GM23338 (cell line): ENCODE results near the gene PDE1C. TPM values are rescaled to one million over a fixed set of nuclear protein-coding genes. Genes with fewer than 3 reads are reported as not detected.

ENCODE experiments used
- ATAC-seq: fragments of 200-7000 bp; cut with Tn5 transposase; 3 replicates; pipeline ENCODE4 v1.9.1; 2020
- DNase-seq: peaks from one replicate; pipeline ENCODE4 v3.0.0-alpha.2; 2015; ENCODE audit warnings: low spot score
- H2AFZ ChIP-seq: fragments of 200-600 bp; sonication (generic); 2 replicates; pipeline ENCODE4 v1.8.0; 2016; ENCODE audit warnings: antibody characterized with exemption, mild to moderate bottlenecking, moderate library complexity
- H3F3A ChIP-seq: fragments of 200-600 bp; sonication (generic); replicated peaks from 2 replicates; pipeline ENCODE4 v1.8.0; 2017; ENCODE audit warnings: antibody characterized with exemption, mixed run types, low read depth
- H3K27ac ChIP-seq: fragments of 200-600 bp; sonication (generic); 2 replicates; pipeline ENCODE4 v1.6.1; 2016; ENCODE audit warnings: low read depth
- H3K27me3 ChIP-seq: fragments of 200-600 bp; sonication (generic); 2 replicates; pipeline ENCODE4 v1.8.0; 2016; ENCODE audit warnings: mild to moderate bottlenecking, mixed run types, moderate library complexity; ENCODE audit not compliant: insufficient read depth
- H3K36me3 ChIP-seq: fragments of 200-600 bp; sonication (generic); 2 replicates; pipeline ENCODE4 v1.8.0; 2016; ENCODE audit warnings: mild to moderate bottlenecking; ENCODE audit not compliant: insufficient read depth
- H3K4me1 ChIP-seq: fragments of 200-600 bp; sonication (generic); 2 replicates; pipeline ENCODE4 v1.8.0; 2016; ENCODE audit warnings: mild to moderate bottlenecking, moderate library complexity; ENCODE audit not compliant: insufficient read depth
- H3K4me2 ChIP-seq: fragments of 200-600 bp; sonication (generic); 2 replicates; pipeline ENCODE4 v1.7.1; 2017; ENCODE audit warnings: mixed run types
- H3K4me3 ChIP-seq: fragments of 200-600 bp; sonication (generic); 2 replicates; pipeline ENCODE4 v1.6.1; 2016; ENCODE audit warnings: mixed run types
- H3K79me2 ChIP-seq: fragments of 200-600 bp; sonication (generic); replicated peaks from 2 replicates; pipeline ENCODE4 v1.8.0; 2017; ENCODE audit warnings: mild to moderate bottlenecking; ENCODE audit not compliant: insufficient read depth
- H3K9me2 ChIP-seq: fragments of 200-600 bp; sonication (generic); 2 replicates; pipeline ENCODE4 v1.8.0; 2017; ENCODE audit not compliant: insufficient read depth
- H4K20me1 ChIP-seq: fragments of 200-600 bp; sonication (generic); replicated peaks from 2 replicates; pipeline ENCODE4 v1.8.0; 2017; ENCODE audit warnings: mild to moderate bottlenecking; ENCODE audit not compliant: insufficient read depth
- H3K27ac Mint-ChIP-seq: 2 replicates; pipeline ENCODE4 v1.8.0; 2020; ENCODE audit warnings: inconsistent platforms, mild to moderate bottlenecking, moderate library complexity, mixed read lengths
- H3K27me3 Mint-ChIP-seq: 3 replicates; pipeline ENCODE4 v1.8.0; 2022; ENCODE audit warnings: low read depth, mild to moderate bottlenecking, moderate library complexity, mixed read lengths, inconsistent platforms; ENCODE audit not compliant: insufficient read depth, poor library complexity
- H3K36me3 Mint-ChIP-seq: 3 replicates; pipeline ENCODE4 v1.8.0; 2021; ENCODE audit warnings: low read depth, mild to moderate bottlenecking, inconsistent platforms, moderate library complexity, mixed read lengths
- H3K4me1 Mint-ChIP-seq: 3 replicates; pipeline ENCODE4 v1.8.0; 2020; ENCODE audit warnings: mild to moderate bottlenecking, inconsistent platforms, mixed read lengths
- H3K4me3 Mint-ChIP-seq: 3 replicates; pipeline ENCODE4 v1.8.0; 2021; ENCODE audit warnings: moderate library complexity, mild to moderate bottlenecking, inconsistent platforms, mixed read lengths
- H3K9me3 Mint-ChIP-seq: 3 replicates; pipeline ENCODE4 v1.8.0; 2020; ENCODE audit warnings: moderate library complexity, mild to moderate bottlenecking, inconsistent platforms, mixed read lengths
- ETS1 ChIP-seq: IDR thresholded peaks from 2 replicates; pipeline ENCODE4 v1.6.1; 2016; ENCODE audit warnings: antibody characterized with exemption
- POLR2AphosphoS5 ChIP-seq: IDR thresholded peaks from 2 replicates; pipeline ENCODE4 v1.6.1; 2016; ENCODE audit warnings: antibody characterized with exemption, low read depth
- REST ChIP-seq: IDR thresholded peaks from one replicate; pipeline ENCODE4 v1.6.1; 2018; ENCODE audit warnings: antibody characterized with exemption; ENCODE audit not compliant: unreplicated experiment
- ZNF114 ChIP-seq: fragments of 250-450 bp; sonication (Bioruptor Pico); IDR thresholded peaks from 2 replicates; pipeline ENCODE4 v1.5.0; 2020; ENCODE audit warnings: mild to moderate bottlenecking, moderate library complexity
- ZNF331 ChIP-seq: fragments of 250-450 bp; sonication (Bioruptor Pico); IDR thresholded peaks from 2 replicates; pipeline ENCODE4 v1.5.0; 2020; ENCODE audit warnings: low read depth, mild to moderate bottlenecking, moderate library complexity
- ZNF462 ChIP-seq: fragments of 250-450 bp; sonication (Bioruptor Pico); IDR thresholded peaks from 2 replicates; pipeline ENCODE4 v1.5.0; 2020; ENCODE audit warnings: mild to moderate bottlenecking, moderate library complexity
- polyA plus RNA-seq: library from polyadenylated mRNA; unstranded; fragments of >200 nt; fragmentation: Nextera tagmentation; extraction: Ambion mirVana; gene quantifications from 2 replicates; pipeline ENCODE4 v1.2.1, GENCODE V29; 2016
- total RNA-seq: library from RNA; depleted of rRNA; stranded (reverse); fragments of >200 nt; shearing (Covaris generic); gene quantifications from 2 replicates; pipeline ENCODE4 v1.2.3, GENCODE V29; 2014

Gene PDE1C
- total and polyA plus RNA-seq, 2 experiments from 2014 or later = 0.28 TPM; not detected in 1

GRCh38 chr7:31899356-31899927 lies 170.8 kb downstream of the PDE1C start (continued):
- TF ChIP-seq ZNF331 (CRISPR knock-in tag) (no peak), POLR2AphosphoS5 (no peak), ZNF114 (no peak), ZNF462 (CRISPR knock-in tag) (no peak)

- Histone ChIP-seq H3F3A (no peaks in the 10 kb centered on the region), H3K79me2 (no peaks in the 10 kb centered on the region), H3K9me2 (peaks cover 2% of the 10 kb centered on the region; the same call in 1 of the 2 replicates), H3K27ac (no peak overlapping the region), H4K20me1 (no peaks in the 10 kb centered on the region), H3K36me3 (no peaks in the 10 kb centered on the region), H3K4me3 (no peak overlapping the region), H3K4me1 (no peaks in the 10 kb centered on the region), H3K4me2 (no peak overlapping the region), H2AFZ (no peak overlapping the region), H3K27me3 (no peaks in the 10 kb centered on the region)
- no peak for DNase-seq
- Mint-ChIP-seq H3K9me3 (no peaks in the 10 kb centered on the region; the same call in 2 of the 3 replicates), H3K36me3 (no peaks in the 10 kb centered on the region), H3K4me3 (no peak overlapping the region), H3K27me3 (peaks cover 7% of the 10 kb centered on the region), H3K27ac (no peak overlapping the region), H3K4me1 (no peaks in the 10 kb centered on the region)
- ATAC-seq = no peak
- TF ChIP-seq ZNF331 (CRISPR knock-in tag) = no peak
- TF ChIP-seq ETS1 = no peak
- no peak for TF ChIP-seq REST
- no peak for TF ChIP-seq ZNF114
Measured at GRCh38 chr7:31896925-31897324, 173.3 kb downstream of the PDE1C start.
